H9 (cell line): ENCODE results near the gene NKPD1. TPM values are rescaled to one million over a fixed set of nuclear protein-coding genes. Genes with fewer than 3 reads are reported as not detected.

ENCODE experiments used
- DNase-seq: peaks from one replicate; pipeline ENCODE4 v3.0.0-alpha.2; 2017
- H2AFZ ChIP-seq: one replicate; pipeline ENCODE4 v1.6.1; 2013; ENCODE audit warnings: mild to moderate bottlenecking, low read length, control low read depth, moderate library complexity
- H2AK5ac ChIP-seq: 2 replicates; pipeline ENCODE4 v1.6.1; 2013; ENCODE audit warnings: low read length, control low read depth, mixed read lengths; ENCODE audit not compliant: insufficient read length
- H2BK120ac ChIP-seq: one replicate; pipeline ENCODE4 v1.6.1; 2013; ENCODE audit warnings: low read depth, mild to moderate bottlenecking, low read length, control low read depth, inconsistent platforms; ENCODE audit not compliant: poor library complexity, severe bottlenecking
- H2BK12ac ChIP-seq: 2 replicates; pipeline ENCODE4 v1.6.1; 2013; ENCODE audit warnings: low read length, control low read depth, mixed read lengths, low read depth; ENCODE audit not compliant: insufficient read length
- H2BK15ac ChIP-seq: 2 replicates; pipeline ENCODE4 v1.6.1; 2013; ENCODE audit warnings: low read depth, low read length, control low read depth
- H2BK20ac ChIP-seq: one replicate; pipeline ENCODE4 v1.6.1; 2013; ENCODE audit warnings: low read depth, mild to moderate bottlenecking, low read length, control low read depth, inconsistent platforms; ENCODE audit not compliant: poor library complexity, severe bottlenecking
- H2BK5ac ChIP-seq: 2 replicates; pipeline ENCODE4 v1.6.1; 2013; ENCODE audit warnings: low read length, control low read depth, mixed read lengths; ENCODE audit not compliant: insufficient read length
- H3K14ac ChIP-seq: 2 replicates; pipeline ENCODE4 v1.6.1; 2013; ENCODE audit warnings: low read length, control low read depth; ENCODE audit not compliant: insufficient read depth
- H3K18ac ChIP-seq: 2 replicates; pipeline ENCODE4 v1.6.1; 2013; ENCODE audit warnings: low read depth, mild to moderate bottlenecking, mixed read lengths, low read length, control low read depth; ENCODE audit not compliant: insufficient read length
- H3K23ac ChIP-seq: 2 replicates; pipeline ENCODE4 v1.6.1; 2013; ENCODE audit warnings: low read length, control low read depth, mixed read lengths, low read depth; ENCODE audit not compliant: insufficient read length
- H3K23me2 ChIP-seq: 2 replicates; pipeline ENCODE4 v1.6.1; 2013; ENCODE audit warnings: low read depth, mild to moderate bottlenecking, mixed read lengths, low read length, control low read depth; ENCODE audit not compliant: insufficient read length, poor library complexity, severe bottlenecking
- H3K27ac ChIP-seq: 2 replicates; pipeline ENCODE4 v1.5.1; 2013; ENCODE audit warnings: low read length, control low read depth, mixed read lengths, low read depth; ENCODE audit not compliant: insufficient read length
- H3K27me3 ChIP-seq: 2 replicates; pipeline ENCODE4 v1.6.1; 2013; ENCODE audit warnings: low read length, control low read depth, inconsistent platforms; ENCODE audit not compliant: insufficient read depth
- H3K4ac ChIP-seq: 2 replicates; pipeline ENCODE4 v1.6.1; 2013; ENCODE audit warnings: low read depth, mild to moderate bottlenecking, control low read depth, inconsistent platforms, low read length, moderate library complexity
- H3K4me1 ChIP-seq: 2 replicates; pipeline ENCODE4 v1.6.1; 2013; ENCODE audit warnings: low read length, control low read depth, inconsistent platforms; ENCODE audit not compliant: insufficient read depth
- H3K4me2 ChIP-seq: 2 replicates; pipeline ENCODE4 v1.6.1; 2013; ENCODE audit warnings: low read length, control low read depth, mixed read lengths; ENCODE audit not compliant: insufficient read length, insufficient read depth
- H3K56ac ChIP-seq: 2 replicates; pipeline ENCODE4 v1.6.1; 2013; ENCODE audit warnings: low read depth, mild to moderate bottlenecking, mixed read lengths, low read length, control low read depth; ENCODE audit not compliant: insufficient read length
- H3K79me1 ChIP-seq: 2 replicates; pipeline ENCODE4 v1.6.1; 2013; ENCODE audit warnings: low read depth, mild to moderate bottlenecking, moderate library complexity, low read length, control low read depth, inconsistent platforms; ENCODE audit not compliant: insufficient read depth, poor library complexity, severe bottlenecking
- H3K79me2 ChIP-seq: 2 replicates; pipeline ENCODE4 v1.6.1; 2013; ENCODE audit warnings: low read length, control low read depth, inconsistent platforms; ENCODE audit not compliant: insufficient read depth
- H3K9ac ChIP-seq: 2 replicates; pipeline ENCODE4 v1.6.1; 2013; ENCODE audit warnings: low read length, control low read depth, mixed read lengths; ENCODE audit not compliant: insufficient read length; ENCODE audit errors: extremely low read depth
- H3K9me3 ChIP-seq: one replicate; pipeline ENCODE4 v1.6.1; 2013; ENCODE audit warnings: low read depth, low read length, inconsistent platforms; ENCODE audit not compliant: control insufficient read depth
- H3T11ph ChIP-seq: one replicate; pipeline ENCODE4 v1.6.1; 2013; ENCODE audit warnings: mild to moderate bottlenecking, low read length, control low read depth, inconsistent platforms
- H4K20me1 ChIP-seq: one replicate; pipeline ENCODE4 v1.6.1; 2013; ENCODE audit not compliant: control insufficient read depth, insufficient read length, insufficient read depth
- H4K5ac ChIP-seq: 2 replicates; pipeline ENCODE4 v1.6.1; 2013; ENCODE audit warnings: low read depth, mild to moderate bottlenecking, mixed read lengths, low read length, control low read depth; ENCODE audit not compliant: insufficient read length
- H4K8ac ChIP-seq: replicated peaks from 2 replicates; pipeline ENCODE4 v1.6.1; 2013; ENCODE audit warnings: low read length, control low read depth, mixed read lengths, low read depth; ENCODE audit not compliant: insufficient read length
- H4K91ac ChIP-seq: 2 replicates; pipeline ENCODE4 v1.6.1; 2013; ENCODE audit warnings: low read depth, mild to moderate bottlenecking, moderate library complexity, mixed read lengths, low read length, control low read depth; ENCODE audit not compliant: insufficient read length
- H3K27ac Mint-ChIP-seq, 3 experiments: 2 replicates in 2 of 3; 3 replicates in 1 of 3; pipeline ENCODE4 v1.8.0; 2020 to 2021; ENCODE audit warnings: mixed read lengths in 3 of 3, mild to moderate bottlenecking in 1 of 3, moderate library complexity in 1 of 3
- H3K27me3 Mint-ChIP-seq: 2 replicates; pipeline ENCODE4 v1.8.0; 2021; ENCODE audit warnings: low read depth, mild to moderate bottlenecking, moderate library complexity, mixed read lengths
- H3K36me3 Mint-ChIP-seq, 3 experiments: 2 replicates in 2 of 3; 3 replicates in 1 of 3; pipeline ENCODE4 v1.8.0; 2020 to 2021; ENCODE audit warnings: low read depth in 3 of 3, mixed read lengths in 3 of 3; ENCODE audit not compliant: insufficient read depth in 1 of 3
- H3K4me1 Mint-ChIP-seq, 2 experiments: 2 replicates each; pipeline ENCODE4 v1.8.0; 2020; ENCODE audit warnings: mixed read lengths in 2 of 2
- H3K4me3 Mint-ChIP-seq, 2 experiments: 2 replicates in 1 of 2; 3 replicates in 1 of 2; pipeline ENCODE4 v1.8.0; 2020 to 2021; ENCODE audit warnings: mild to moderate bottlenecking in 2 of 2, mixed read lengths in 2 of 2, moderate library complexity in 1 of 2
- H3K9me3 Mint-ChIP-seq, 2 experiments: 2 replicates in 1 of 2; 3 replicates in 1 of 2; pipeline ENCODE4 v1.8.0; 2020; ENCODE audit warnings: mild to moderate bottlenecking in 2 of 2, mixed read lengths in 2 of 2, moderate library complexity in 1 of 2
- WGBS: extraction: QIAGEN DNeasy Blood & Tissue Kit; methylation state at CpG from one replicate; pipeline ENCODE4 v1.1.7; 2013; ENCODE audit warnings: missing lambda C conversion rate, low lambda C conversion rate, mixed read lengths; ENCODE audit not compliant: insufficient read length; ENCODE audit errors: extremely low coverage; 5-methylcytosine and 5-hydroxymethylcytosine counted together
- total RNA-seq: library from RNA; stranded (reverse); gene quantifications from 2 replicates; pipeline ENCODE4 v1.2.1, GENCODE V29; 2021
- TF ChIP-seq, protein P1 (sequence below): fragments of 200-600 bp; sonication (generic); conservative IDR thresholded peaks from 3 replicates; pipeline ENCODE4 v1.8.0; 2021; ENCODE audit warnings: antibody characterized with exemption, mild to moderate bottlenecking

NKPD1 gene
- total RNA-seq, 1 experiment from 2014 or later, result 0.17 TPM

DNA sequence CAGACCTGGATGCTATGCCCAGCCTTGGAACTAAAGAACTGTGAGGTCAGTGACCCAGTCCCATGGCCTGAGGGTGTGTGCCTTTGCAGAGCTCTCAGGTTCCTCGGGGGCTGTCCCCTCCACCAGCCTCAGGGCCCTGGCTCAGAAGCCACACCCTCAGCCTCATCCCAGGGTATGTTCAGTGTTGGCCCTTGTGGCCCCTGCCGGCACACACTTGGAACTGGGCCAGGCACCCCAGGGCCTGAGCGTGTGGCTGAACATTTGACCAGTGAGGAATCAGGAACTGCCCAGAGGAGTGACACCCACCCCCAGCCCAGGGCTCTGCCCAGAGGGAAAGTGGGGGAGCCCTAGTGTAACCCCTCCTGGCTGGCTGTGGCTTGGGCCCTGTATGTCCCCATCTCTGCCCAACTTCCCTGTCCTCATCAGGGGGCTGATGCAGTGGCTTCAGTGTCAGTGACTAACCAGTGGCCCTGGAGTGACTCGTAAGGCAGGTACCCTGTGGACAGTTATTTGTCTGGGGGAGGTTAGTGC lies 10.0 kb downstream of the NKPD1 start:
- H2AFZ ChIP-seq, result no peak overlapping the region
- Mint-ChIP-seq H3K27me3 (peaks cover 45% of the 10 kb centered on the region), H3K9me3 (no peaks in the 10 kb centered on the region; a peak in 1 of 5 replicates), H3K4me1 (peaks cover 8 to 14% of the 10 kb centered on the region in 2 experiments), H3K4me3 (no peak overlapping the region), H3K27ac (no peak overlapping the region), H3K36me3 (peaks cover 0 to 6% (median 0%) of the 10 kb centered on the region in 3 experiments; a peak in 3 of 7 replicates)
- no peaks in the 10 kb centered on the region for H3K23me2 ChIP-seq
- H2BK120ac ChIP-seq, result no peak overlapping the region
- H4K8ac ChIP-seq, result no peak overlapping the region
- H4K5ac ChIP-seq, result no peak overlapping the region
- H3T11ph ChIP-seq, result no peak overlapping the region
- peaks cover 7% of the 10 kb centered on the region; the same call in 1 of the 2 replicates for H3K27me3 ChIP-seq
- H3K4me1 ChIP-seq, result no peaks in the 10 kb centered on the region
- no peak overlapping the region for H3K27ac ChIP-seq
- no peak overlapping the region for H2BK5ac ChIP-seq
- H3K18ac ChIP-seq, result no peak overlapping the region
- no peak overlapping the region for H2AK5ac ChIP-seq
- no peak overlapping the region for H2BK20ac ChIP-seq
- TF ChIP-seq, protein P1, sequence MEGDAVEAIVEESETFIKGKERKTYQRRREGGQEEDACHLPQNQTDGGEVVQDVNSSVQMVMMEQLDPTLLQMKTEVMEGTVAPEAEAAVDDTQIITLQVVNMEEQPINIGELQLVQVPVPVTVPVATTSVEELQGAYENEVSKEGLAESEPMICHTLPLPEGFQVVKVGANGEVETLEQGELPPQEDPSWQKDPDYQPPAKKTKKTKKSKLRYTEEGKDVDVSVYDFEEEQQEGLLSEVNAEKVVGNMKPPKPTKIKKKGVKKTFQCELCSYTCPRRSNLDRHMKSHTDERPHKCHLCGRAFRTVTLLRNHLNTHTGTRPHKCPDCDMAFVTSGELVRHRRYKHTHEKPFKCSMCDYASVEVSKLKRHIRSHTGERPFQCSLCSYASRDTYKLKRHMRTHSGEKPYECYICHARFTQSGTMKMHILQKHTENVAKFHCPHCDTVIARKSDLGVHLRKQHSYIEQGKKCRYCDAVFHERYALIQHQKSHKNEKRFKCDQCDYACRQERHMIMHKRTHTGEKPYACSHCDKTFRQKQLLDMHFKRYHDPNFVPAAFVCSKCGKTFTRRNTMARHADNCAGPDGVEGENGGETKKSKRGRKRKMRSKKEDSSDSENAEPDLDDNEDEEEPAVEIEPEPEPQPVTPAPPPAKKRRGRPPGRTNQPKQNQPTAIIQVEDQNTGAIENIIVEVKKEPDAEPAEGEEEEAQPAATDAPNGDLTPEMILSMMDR, result no peak
- H3K79me2 ChIP-seq, result no peaks in the 10 kb centered on the region
- H4K91ac ChIP-seq, result no peak overlapping the region
- H3K9me3 ChIP-seq, result no peaks in the 10 kb centered on the region
- H3K4me2 ChIP-seq, result no peak overlapping the region
- no CpG with 5 or more reads among the region's 4 CpGs for WGBS
- H2BK12ac ChIP-seq, result no peak overlapping the region
- H4K20me1 ChIP-seq, result no peaks in the 10 kb centered on the region
- H3K79me1 ChIP-seq, result no peaks in the 10 kb centered on the region
- no peak overlapping the region for H3K23ac ChIP-seq
- no peak overlapping the region for H2BK15ac ChIP-seq
- H3K4ac ChIP-seq, result no peak overlapping the region
- H3K56ac ChIP-seq, result no peak overlapping the region
- H3K14ac ChIP-seq, result no peak overlapping the region; the same call in 1 of the 2 replicates
- no peak overlapping the region for H3K9ac ChIP-seq
- no peak for DNase-seq
